ENCODE results near the gene ABCG4.
"Not testable (repeated sequence)": the region's sequence is repeated elsewhere in the genome, so short reads cannot be mapped to it uniquely, and the experiment has no call there.

Gene ABCG4

DNA sequence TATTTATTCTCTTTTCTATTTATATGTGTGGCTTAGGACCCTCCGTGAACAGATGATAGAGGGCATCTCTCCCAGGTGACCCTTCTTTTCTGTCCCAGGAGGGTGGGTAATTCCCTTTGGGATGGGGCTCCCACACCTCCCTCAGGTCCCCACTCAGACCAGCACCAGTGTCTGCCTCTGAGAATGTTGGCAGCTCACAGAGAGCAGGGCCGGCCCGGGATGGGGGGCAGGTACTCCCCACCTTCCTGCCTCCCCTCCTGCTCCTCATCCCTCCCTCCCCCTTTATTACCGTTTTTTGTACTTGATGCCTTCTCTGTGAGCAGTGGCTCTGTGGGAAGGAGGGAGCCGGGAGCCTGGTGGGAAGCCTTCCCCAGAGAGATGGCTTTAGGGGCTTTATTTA lies 32.3 kb upstream of the ABCG4 start:
- no peak for DNase-seq

GRCh38 chr11:119117004-119117706 lies 31.7 kb upstream of the ABCG4 start:
- DNase-seq = no peak

DNA sequence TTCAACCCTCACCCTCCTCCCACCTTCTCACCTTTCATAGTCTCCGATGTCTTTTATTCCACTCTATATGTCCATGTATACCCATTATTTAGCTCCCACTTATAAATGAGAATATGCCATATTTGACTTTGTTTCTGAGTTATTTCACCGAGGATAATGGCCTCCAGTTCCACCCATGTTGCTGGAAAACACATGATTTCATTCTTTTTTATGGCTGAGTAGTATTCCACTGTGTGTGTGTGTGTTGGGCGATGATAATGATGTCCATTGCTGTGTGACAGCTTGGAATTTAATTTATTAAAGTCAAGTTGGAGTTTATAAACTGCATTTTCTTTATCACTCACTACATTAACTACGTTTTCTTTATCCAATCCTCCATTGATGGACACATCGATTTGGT lies 30.6 kb upstream of the ABCG4 start:
- no peak for DNase-seq

DNA sequence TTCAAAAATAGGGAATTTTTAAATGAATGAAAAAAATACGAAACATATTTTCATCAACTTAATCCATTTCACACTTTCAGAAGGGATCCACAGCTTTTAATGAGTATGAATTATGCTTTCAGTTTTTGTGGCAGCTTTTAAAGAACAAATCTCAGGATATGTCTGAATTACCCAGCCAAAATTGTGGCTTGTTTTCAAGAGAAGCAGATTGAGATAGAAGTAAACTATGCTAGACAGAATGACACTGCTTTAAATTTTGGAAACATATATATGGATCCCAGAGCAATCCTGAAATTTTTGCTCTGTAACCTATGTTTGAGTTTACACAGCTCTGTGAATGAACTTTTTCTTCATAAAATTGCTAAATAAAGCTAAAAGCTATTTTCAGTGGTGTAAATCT lies 29.9 kb upstream of the ABCG4 start:
- DNase-seq = no peak

DNA sequence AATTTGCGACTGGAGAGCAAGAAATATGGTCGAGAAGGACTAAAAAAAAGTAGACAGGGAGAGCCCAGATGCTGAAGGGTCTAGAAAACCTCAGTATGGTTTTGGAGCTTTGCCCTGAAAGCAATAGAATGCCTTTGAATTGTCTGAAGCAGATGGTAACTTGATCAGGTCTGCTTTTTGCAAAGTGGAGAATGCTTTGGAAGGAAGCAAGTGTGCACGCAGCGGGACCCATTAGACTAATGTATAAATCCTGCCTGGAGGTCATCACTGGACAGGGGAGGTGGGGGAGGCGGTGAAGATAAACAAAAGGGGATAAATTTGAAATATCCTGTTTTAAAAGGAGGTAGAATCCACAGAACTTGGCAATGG lies 28.2 kb upstream of the ABCG4 start:
- no peak for DNase-seq

GRCh38 chr11:119121008-119121810 lies 27.6 kb upstream of the ABCG4 start, which contains the start of gene HINFP:
Gene HINFP, plus strand, starts transcription at chr11:119121580. Its CDS starts 5,365 bp downstream, at chr11:119126945.
- peak; percentile 96 for DNase-seq

DNA sequence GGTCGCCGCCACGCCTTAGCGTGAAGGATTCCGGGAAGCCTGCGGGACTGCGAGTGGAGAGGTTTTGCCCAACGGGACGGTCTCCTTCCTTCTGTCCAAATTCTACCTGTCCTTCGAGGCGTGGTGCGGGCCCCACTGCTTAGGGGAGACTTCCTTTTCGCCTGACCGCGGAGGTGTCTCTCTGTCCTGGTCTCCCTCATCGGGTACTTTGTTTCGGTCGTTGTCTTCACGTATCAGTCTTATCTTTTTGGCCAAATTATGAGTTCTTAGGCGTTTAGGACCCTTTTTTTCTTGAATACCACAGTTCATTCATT lies 27.1 kb upstream of the ABCG4 start:
- DNase-seq = no peak

GRCh38 chr11:119125821-119126220 lies 23.0 kb upstream of the ABCG4 start:
- no peak for DNase-seq

GRCh38 chr11:119126675-119127268 lies 22.1 kb upstream of the ABCG4 start:
- DNase-seq = no peak

GRCh38 chr11:119130662-119131061 lies 18.2 kb upstream of the ABCG4 start:
- DNase-seq = no peak

DNA sequence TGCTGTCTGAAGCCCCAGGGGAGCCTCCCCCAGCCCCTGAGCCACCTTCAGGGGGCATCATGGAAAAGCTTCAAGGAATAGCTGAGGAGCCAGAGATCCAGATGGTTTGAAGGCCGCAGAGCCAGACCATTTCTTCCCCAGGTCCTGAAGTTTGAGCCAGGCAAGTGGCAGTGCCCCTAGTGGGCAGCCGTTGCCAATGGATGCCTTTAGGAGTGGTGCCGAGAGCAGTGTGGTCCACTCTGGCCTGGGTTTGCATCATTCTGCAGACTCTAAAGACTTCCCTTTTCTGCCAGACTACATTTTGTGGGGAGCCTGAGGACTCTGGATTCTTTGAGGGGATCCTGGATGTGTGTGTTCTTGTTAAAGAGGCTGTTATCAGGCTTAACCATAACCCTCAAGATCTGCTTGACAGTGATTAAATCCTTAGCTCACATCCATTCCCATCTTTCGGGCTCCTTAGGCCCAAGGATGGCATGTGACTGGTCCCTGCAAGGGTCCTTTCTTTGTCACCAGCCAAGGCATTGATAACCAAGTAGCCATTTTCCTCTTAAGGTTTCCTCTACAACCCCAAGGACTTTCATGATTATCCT lies 14.4 kb upstream of the ABCG4 start:
- no peak for DNase-seq

GRCh38 chr11:119139276-119139675 lies 9.6 kb upstream of the ABCG4 start:
- DNase-seq = not testable (repeated sequence)

- peak; percentile 57 for DNase-seq
Measured at GRCh38 chr11:119144825-119145486, 3.9 kb upstream of the ABCG4 start.

- DNase-seq = no peak
Measured at GRCh38 chr11:119145551-119145950, 3.3 kb upstream of the ABCG4 start.

DNA sequence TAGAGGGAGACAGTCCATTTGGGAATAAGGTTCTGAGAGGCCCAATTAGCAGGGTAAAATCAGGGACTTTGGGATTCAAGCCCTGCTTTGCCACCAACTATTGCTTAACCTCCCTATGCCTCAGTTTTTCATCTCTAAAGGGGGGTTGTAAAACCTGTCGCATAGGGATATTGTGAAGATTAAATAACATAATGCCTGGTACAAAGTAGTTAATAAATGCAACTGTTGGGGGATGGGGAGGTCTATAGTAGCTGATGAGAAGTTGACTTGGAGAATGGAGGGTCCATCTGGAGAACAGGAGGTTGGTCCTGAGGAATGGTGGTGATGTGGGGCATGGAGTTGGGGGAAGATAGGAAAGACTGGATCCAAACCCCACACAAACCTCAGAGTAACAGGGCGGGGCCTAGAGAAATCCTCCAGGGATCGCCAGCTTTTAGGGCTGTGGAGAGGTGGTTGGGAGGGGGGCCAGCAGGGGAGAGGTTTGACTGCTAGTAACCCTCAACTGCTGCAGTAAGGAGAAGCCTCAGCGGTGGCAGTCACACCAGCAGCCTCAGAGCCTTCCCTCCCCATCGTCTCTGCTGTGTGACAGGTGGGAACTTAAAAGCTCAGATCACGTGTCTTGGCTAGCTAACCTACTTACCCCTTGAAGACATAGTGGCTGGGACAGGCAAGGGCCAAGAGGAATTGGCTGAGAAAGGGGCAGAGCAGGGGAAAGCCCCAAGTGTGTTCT lies 1.1 kb upstream of the ABCG4 start:
- no peak for DNase-seq

DNA sequence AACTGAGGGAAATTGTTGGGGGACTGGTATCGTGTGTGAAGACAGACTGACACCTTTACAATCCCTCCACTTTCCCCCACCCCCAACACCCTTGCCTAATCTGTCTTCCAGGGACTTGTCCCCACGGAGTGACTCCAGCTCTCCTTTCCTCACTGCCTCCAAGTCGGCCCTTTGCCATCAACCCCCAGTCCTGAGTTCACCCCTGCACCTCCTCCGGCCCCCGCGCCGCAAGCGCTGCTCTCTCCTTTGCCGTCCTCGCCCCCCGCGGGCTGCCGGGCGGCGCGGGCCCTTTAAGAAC lies 183 bp upstream of the ABCG4 start:
- no peak for DNase-seq

DNA sequence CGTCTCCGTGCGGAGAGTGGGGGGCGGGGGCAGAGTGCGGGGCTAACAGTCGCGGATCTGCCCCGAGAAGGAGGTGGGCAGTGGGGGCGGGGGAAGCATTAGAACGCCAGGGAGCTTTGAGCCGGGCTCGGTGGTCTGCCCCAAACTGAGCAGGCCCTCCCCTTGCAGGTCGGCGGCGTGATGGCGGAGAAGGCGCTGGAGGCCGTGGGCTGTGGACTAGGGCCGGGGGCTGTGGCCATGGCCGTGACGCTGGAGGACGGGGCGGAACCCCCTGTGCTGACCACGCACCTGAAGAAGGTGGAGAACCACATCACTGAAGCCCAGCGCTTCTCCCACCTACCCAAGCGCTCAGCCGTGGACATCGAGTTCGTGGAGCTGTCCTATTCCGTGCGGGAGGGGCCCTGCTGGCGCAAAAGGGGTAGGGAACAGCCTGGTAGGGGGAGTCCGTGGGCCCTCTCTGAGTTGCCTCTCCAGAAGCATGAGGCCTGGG lies 979 bp downstream of the ABCG4 start:
- no peak for DNase-seq

GRCh38 chr11:119152043-119152442 lies 3.2 kb downstream of the ABCG4 start:
- no peak for DNase-seq

- no peak for DNase-seq
Measured at GRCh38 chr11:119152604-119153003, 3.8 kb downstream of the ABCG4 start.

GRCh38 chr11:119153049-119153818 lies 4.4 kb downstream of the ABCG4 start:
- no peak for DNase-seq

DNA sequence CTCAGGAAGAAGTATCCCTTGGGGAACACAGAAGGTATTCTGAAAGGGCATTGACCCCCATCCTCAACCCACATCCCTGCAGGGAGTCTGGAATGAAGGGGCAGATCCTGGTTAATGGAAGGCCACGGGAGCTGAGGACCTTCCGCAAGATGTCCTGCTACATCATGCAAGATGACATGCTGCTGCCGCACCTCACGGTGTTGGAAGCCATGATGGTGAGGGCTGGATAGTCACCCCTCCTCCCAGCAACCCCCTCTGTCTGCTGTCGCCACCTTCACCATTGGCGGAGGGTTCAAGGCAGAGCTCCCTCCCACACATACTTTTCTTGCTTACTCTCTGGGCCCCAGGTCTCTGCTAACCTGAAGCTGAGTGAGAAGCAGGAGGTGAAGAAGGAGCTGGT lies 5.3 kb downstream of the ABCG4 start:
- DNase-seq = no peak
